CD4-positive, alpha-beta T cell (primary cell): Measurements from ENCODE around the gene SLC6A3. TPM values are rescaled to one million over a fixed set of nuclear protein-coding genes. Genes with fewer than 3 reads are reported as not detected.

Experiments used
- ATAC-seq: fragments of 200-7000 bp; cut with Tn5 transposase; one replicate; pipeline ENCODE4 v1.10.0; 2022; ENCODE audit warnings: mild to moderate bottlenecking; ENCODE audit not compliant: poor library complexity
- CTCF ChIA-PET: fragments of 350-600 bp; sonication (Branson Sonifier 250); formaldehyde crosslinking; loops from one replicate; lab custom pipeline; 2021; ENCODE audit warnings: antibody characterized with exemption, inconsistent platforms; lab: Charles Lee
- POLR2A ChIA-PET: fragments of 350-600 bp; sonication (Branson Sonifier 250); formaldehyde crosslinking; loops from one replicate; lab custom pipeline; 2021; ENCODE audit warnings: antibody characterized with exemption, inconsistent platforms; lab: Charles Lee
- DNase-seq, 14 experiments: peaks; one replicate each; pipeline ENCODE4 v3.0.0-alpha.2; 2013 to 2020; ENCODE audit warnings: mixed read lengths in 2 of 14
- H3K27ac ChIP-seq, 2 donors: one replicate each; pipeline versions ENCODE4 v1.5.1 to v1.7.0; 2013; ENCODE audit warnings: low read length in 2 of 2, low read depth in 1 of 2, mild to moderate bottlenecking in 1 of 2
- H3K27me3 ChIP-seq, 2 experiments: 1 replicate in 1 of 2; 2 replicates in 1 of 2; pipeline versions ENCODE4 v1.6.1 to v1.7.0; 2013; ENCODE audit warnings: low read length in 2 of 2, control low read depth in 1 of 2, mild to moderate bottlenecking in 1 of 2, moderate library complexity in 1 of 2; ENCODE audit not compliant: insufficient read depth in 2 of 2, control insufficient read depth in 1 of 2
- H3K36me3 ChIP-seq: one replicate; pipeline ENCODE4 v1.6.1; 2013; ENCODE audit warnings: low read length, control low read depth; ENCODE audit not compliant: insufficient read depth
- H3K4me1 ChIP-seq: one replicate; pipeline ENCODE4 v1.6.1; 2013; ENCODE audit warnings: low read length, control low read depth; ENCODE audit not compliant: insufficient read depth
- H3K4me3 ChIP-seq: one replicate; pipeline ENCODE4 v1.5.1; 2013; ENCODE audit warnings: mild to moderate bottlenecking, low read length, moderate library complexity
- H3K9me3 ChIP-seq, 2 experiments: 1 replicate in 1 of 2; 2 replicates in 1 of 2; pipeline versions ENCODE4 v1.6.1 to v1.7.0; 2013; ENCODE audit warnings: low read length in 2 of 2, mild to moderate bottlenecking in 2 of 2, control low read depth in 1 of 2, moderate library complexity in 1 of 2; ENCODE audit not compliant: control insufficient read depth in 1 of 2, insufficient read depth in 1 of 2
- H3K27ac Mint-ChIP-seq: one replicate; pipeline ENCODE4 v1.8.0; 2020; ENCODE audit warnings: mixed read lengths
- H3K27me3 Mint-ChIP-seq: one replicate; pipeline ENCODE4 v1.8.0; 2021; ENCODE audit warnings: mixed read lengths
- H3K36me3 Mint-ChIP-seq: one replicate; pipeline ENCODE4 v1.8.0; 2021; ENCODE audit warnings: low read depth, mixed read lengths
- H3K4me1 Mint-ChIP-seq: one replicate; pipeline ENCODE4 v1.8.0; 2021; ENCODE audit warnings: low read depth, mixed read lengths
- H3K4me3 Mint-ChIP-seq: one replicate; pipeline ENCODE4 v1.8.0; 2020; ENCODE audit warnings: mild to moderate bottlenecking, mixed read lengths
- H3K9me3 Mint-ChIP-seq: one replicate; pipeline ENCODE4 v1.8.0; 2020; ENCODE audit warnings: mixed read lengths
- CTCF ChIP-seq: fragments of 200-600 bp; IDR thresholded peaks from one replicate; pipeline ENCODE4 v1.8.0; 2022; ENCODE audit warnings: antibody characterized with exemption, mild to moderate bottlenecking
- intact Hi-C, 2 experiments: fragments of 100-400 bp; cut with DNase I in 1 of 2; cut with micrococcal nuclease in 1 of 2; formaldehyde crosslinking; loops; one replicate each; pipeline versions ENCODE4 v1.15.1 to v1.9.0; 2023 to 2025; cut with DNase I, micrococcal nuclease
- total RNA-seq, 174 experiments: library from RNA in 2 of 174; stranded (reverse) in 2 of 174; gene quantifications; one replicate each; pipeline ENCODE4 v1.2.3 and lab custom pipeline; 2021 to 2026

Gene SLC6A3
- total RNA-seq, 2 experiments from 2014 or later: 0.08 TPM; not detected in 1

- H3K27me3 Mint-ChIP-seq: peaks cover 37% of the 10 kb centered on the region
- H3K27ac ChIP-seq: no peak overlapping the region
- H3K27ac Mint-ChIP-seq: no peak overlapping the region
- DNase-seq (no peak), ATAC-seq (no peak)
- intact Hi-C loops: no loop called here
- peaks cover 12% of the 10 kb centered on the region for H3K9me3 Mint-ChIP-seq
- no peak overlapping the region for H3K4me3 Mint-ChIP-seq
- CTCF ChIA-PET: no interaction called here
- peaks cover 5% of the 10 kb centered on the region for H3K4me1 Mint-ChIP-seq
- H3K4me1 ChIP-seq: no peaks in the 10 kb centered on the region
- no peak overlapping the region for H3K4me3 ChIP-seq
- H3K36me3 Mint-ChIP-seq: peaks cover 10% of the 10 kb centered on the region
- peaks cover 7 to 17% of the 10 kb centered on the region in 2 experiments for H3K9me3 ChIP-seq
- H3K36me3 ChIP-seq: no peaks in the 10 kb centered on the region
- H3K27me3 ChIP-seq: peaks cover 4 to 6% of the 10 kb centered on the region in 2 experiments
- no peak for TF ChIP-seq CTCF
- POLR2A ChIA-PET: no interaction called here
Measured at GRCh38 chr5:1453613-1454012, 8.4 kb upstream of the SLC6A3 start.

- no peak for TF ChIP-seq CTCF
- ATAC-seq: no peak
- POLR2A ChIA-PET: no interaction called here
- H3K4me1 Mint-ChIP-seq: peaks cover 26% of the 10 kb centered on the region
- Histone ChIP-seq H3K27me3 (peaks cover 24 to 33% of the 10 kb centered on the region in 2 experiments), H3K4me3 (no peak overlapping the region), H3K27ac (no peak overlapping the region), H3K9me3 (peaks cover 10 to 17% of the 10 kb centered on the region in 2 experiments), H3K36me3 (no peaks in the 10 kb centered on the region), H3K4me1 (peaks cover 15% of the 10 kb centered on the region)
- H3K36me3 Mint-ChIP-seq: peaks cover under 1% of the 10 kb centered on the region
- H3K27ac Mint-ChIP-seq: no peak overlapping the region
- CTCF ChIA-PET: no interaction called here
- H3K4me3 Mint-ChIP-seq: no peak overlapping the region
- intact Hi-C loops: no loop called here
- peaks cover 59% of the 10 kb centered on the region for H3K27me3 Mint-ChIP-seq
- peaks cover 5% of the 10 kb centered on the region for H3K9me3 Mint-ChIP-seq
- peak in 1 of 14 experiments; percentile 6 for DNase-seq
Measured at GRCh38 chr5:1449081-1449630, 3.9 kb upstream of the SLC6A3 start.

GRCh38 chr5:1448511-1449011 lies 3.3 kb upstream of the SLC6A3 start:
- H3K27me3 Mint-ChIP-seq: peaks cover 59% of the 10 kb centered on the region
- TF ChIP-seq CTCF: no peak
- peaks cover 30 to 38% of the 10 kb centered on the region in 2 experiments for H3K27me3 ChIP-seq
- no peaks in the 10 kb centered on the region for H3K36me3 Mint-ChIP-seq
- no peak overlapping the region for H3K4me3 ChIP-seq
- H3K4me1 Mint-ChIP-seq: peaks cover 32% of the 10 kb centered on the region
- peaks cover 4 to 13% of the 10 kb centered on the region in 2 experiments for H3K9me3 ChIP-seq
- peaks cover 17% of the 10 kb centered on the region for H3K4me1 ChIP-seq
- ATAC-seq: no peak
- DNase-seq: peak in 2 of 14 experiments; percentile 7 to 15
- intact Hi-C loops: no loop called here
- no peak overlapping the region for H3K27ac Mint-ChIP-seq
- H3K9me3 Mint-ChIP-seq: peaks cover 2% of the 10 kb centered on the region
- no peak overlapping the region for H3K27ac ChIP-seq
- CTCF ChIA-PET: no interaction called here
- no peaks in the 10 kb centered on the region for H3K36me3 ChIP-seq
- POLR2A ChIA-PET: no interaction called here
- H3K4me3 Mint-ChIP-seq: no peak overlapping the region
